ENCODE measurements around the gene PIEZO1.

GRCh38 chr16:88739139-88739976 lies 45.7 kb downstream of the PIEZO1 start:
- TF ChIP-seq, protein P1, sequence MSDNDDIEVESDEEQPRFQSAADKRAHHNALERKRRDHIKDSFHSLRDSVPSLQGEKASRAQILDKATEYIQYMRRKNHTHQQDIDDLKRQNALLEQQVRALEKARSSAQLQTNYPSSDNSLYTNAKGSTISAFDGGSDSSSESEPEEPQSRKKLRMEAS (IDR thresholded peaks at IDR 0.05), result no peak
- no peak for TF ChIP-seq CEBPB (IDR thresholded peaks at IDR 0.05; ENCODE audit: low read depth)
- TF ChIP-seq EZH2phosphoT487 (IDR thresholded peaks at IDR 0.05; ENCODE audit: borderline replicate concordance), result no peak
- no peak for TF ChIP-seq SIN3A (IDR thresholded peaks at IDR 0.05; ENCODE audit: low read depth)
- TF ChIP-seq POLR2A (IDR thresholded peaks at IDR 0.05; ENCODE audit: borderline replicate concordance, extremely low read depth, insufficient read depth, insufficient read length), result no peak
- TF ChIP-seq, protein P2, sequence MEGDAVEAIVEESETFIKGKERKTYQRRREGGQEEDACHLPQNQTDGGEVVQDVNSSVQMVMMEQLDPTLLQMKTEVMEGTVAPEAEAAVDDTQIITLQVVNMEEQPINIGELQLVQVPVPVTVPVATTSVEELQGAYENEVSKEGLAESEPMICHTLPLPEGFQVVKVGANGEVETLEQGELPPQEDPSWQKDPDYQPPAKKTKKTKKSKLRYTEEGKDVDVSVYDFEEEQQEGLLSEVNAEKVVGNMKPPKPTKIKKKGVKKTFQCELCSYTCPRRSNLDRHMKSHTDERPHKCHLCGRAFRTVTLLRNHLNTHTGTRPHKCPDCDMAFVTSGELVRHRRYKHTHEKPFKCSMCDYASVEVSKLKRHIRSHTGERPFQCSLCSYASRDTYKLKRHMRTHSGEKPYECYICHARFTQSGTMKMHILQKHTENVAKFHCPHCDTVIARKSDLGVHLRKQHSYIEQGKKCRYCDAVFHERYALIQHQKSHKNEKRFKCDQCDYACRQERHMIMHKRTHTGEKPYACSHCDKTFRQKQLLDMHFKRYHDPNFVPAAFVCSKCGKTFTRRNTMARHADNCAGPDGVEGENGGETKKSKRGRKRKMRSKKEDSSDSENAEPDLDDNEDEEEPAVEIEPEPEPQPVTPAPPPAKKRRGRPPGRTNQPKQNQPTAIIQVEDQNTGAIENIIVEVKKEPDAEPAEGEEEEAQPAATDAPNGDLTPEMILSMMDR (IDR thresholded peaks at IDR 0.05 in 2 of 3, conservative IDR thresholded peaks at IDR 0.05 in 1 of 3; ENCODE audit: borderline replicate concordance in 1 of 3, insufficient read depth in 1 of 3, low read depth in 2 of 3, low read length in 2 of 3), result no peak
- TF ChIP-seq EZH2 (IDR thresholded peaks at IDR 0.05), result no peak
- no peak for TF ChIP-seq SRF (IDR thresholded peaks at IDR 0.05; ENCODE audit: low read depth)

All from HCT116 (cell line).